HG03103 (cell line): ENCODE measurements around the gene CUL7.
"Not testable (repeated sequence)": the region's sequence is repeated elsewhere in the genome, so short reads cannot be mapped to it uniquely, and the experiment has no call there.

Experiments used
- ATAC-seq: cut with Tn5 transposase; IDR thresholded peaks from one replicate; pipeline ENCODE4 v1.9.1; 2021; ENCODE audit warnings: low read depth; ENCODE audit not compliant: unreplicated experiment

CUL7 gene

DNA sequence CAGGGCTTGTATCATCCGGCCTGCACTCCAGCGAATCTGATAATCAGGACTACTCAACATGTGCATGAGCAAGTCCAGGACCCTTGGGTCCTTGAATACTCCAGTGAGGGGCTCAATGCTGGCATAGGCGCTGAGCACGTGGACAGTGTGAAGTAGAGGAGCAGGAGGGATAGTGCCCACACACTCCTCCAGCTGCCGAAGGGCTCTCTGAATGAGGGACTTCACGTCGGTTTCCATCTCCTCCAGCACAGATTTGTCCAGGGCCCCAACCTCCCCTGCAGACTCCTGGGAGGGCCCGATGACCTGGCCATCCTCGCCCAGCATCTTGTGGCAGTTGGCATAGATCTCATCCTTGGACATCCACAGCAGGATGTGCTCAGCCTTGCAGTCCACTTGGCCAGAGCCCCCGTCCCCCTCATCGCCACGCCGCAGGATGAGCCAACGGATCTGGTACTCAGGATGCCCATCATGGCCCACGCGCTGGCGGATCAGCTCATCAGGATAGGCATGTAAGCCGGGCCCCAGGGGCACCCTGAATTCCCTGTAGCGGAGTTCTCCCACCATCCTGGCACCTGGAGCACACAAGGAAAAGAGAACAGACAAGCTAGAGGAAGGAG, 1.3 kb downstream of the CUL7 start:
- ATAC-seq, result no peak

- no peak for ATAC-seq
Measured at GRCh38 chr6:43050981-43051380, 2.7 kb downstream of the CUL7 start.

DNA sequence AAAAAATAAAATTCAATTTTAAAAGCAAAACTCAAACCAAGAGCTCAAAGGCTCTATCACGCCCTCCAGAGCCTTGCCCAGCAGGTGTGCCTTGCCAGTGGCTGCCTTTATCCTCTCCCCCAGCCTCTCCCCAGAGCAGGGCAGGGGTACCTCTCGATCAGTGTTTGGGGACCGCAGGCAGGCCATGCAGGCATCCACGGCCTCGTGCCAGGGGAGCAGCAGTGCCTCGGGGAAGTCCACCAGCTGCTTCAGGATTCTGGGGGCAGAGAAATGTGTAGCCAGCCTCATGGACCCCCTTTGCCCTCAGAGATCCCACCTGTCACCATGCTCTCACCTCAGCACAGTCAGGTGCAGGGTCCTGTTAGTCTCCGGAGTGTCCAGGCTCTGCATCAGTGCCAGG, 5.7 kb downstream of the CUL7 start:
- ATAC-seq, result no peak

DNA sequence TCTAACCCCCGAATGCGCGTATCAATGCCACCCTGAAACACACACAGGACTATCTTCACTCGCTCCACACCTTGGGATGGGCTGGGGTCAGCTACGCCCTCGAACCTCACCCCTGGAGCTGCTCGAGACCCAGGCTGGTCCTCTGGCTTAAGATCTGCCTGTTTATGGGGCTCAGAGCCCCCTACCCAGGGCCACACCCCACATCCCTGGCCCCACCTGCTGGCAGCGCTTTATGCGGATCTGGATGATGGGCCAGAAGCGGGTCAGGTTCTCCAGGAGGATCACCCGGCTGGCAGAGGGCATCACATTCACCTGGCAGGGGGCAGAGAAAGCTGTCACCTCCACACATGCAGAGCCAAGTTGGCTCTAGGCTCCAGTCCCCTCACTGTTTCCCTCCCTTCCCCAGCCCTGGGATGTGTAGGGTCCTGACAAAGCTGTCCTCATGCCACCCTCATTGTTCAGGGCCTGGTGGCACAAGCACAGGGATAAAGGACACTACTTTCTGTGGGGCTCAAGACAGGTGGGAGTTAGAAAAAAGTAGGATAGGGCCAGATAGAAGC, 8.2 kb downstream of the CUL7 start:
- ATAC-seq, result no peak

DNA sequence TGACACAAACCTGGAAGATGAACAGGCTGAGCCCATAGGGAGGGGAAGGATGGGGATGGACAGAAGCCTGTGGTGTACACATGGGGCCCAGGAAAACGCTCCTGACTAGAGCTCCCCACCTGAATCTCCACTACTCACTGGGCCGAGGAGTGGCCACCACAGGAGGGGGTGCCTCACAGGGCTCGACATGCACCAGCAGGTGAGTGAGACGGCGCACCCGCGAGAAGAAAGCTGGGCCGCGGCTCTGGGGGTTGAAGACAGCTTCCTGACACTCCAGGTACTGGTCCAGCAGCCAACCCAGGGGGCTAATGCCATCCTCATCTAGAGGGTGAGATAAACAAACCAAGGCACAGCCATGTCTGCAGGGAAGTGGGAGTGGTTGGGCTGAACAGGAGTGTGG, 10.3 kb downstream of the CUL7 start:
- ATAC-seq, result no peak

GRCh38 chr6:43041475-43041874, 12.2 kb downstream of the CUL7 start:
- not testable (repeated sequence) for ATAC-seq

DNA sequence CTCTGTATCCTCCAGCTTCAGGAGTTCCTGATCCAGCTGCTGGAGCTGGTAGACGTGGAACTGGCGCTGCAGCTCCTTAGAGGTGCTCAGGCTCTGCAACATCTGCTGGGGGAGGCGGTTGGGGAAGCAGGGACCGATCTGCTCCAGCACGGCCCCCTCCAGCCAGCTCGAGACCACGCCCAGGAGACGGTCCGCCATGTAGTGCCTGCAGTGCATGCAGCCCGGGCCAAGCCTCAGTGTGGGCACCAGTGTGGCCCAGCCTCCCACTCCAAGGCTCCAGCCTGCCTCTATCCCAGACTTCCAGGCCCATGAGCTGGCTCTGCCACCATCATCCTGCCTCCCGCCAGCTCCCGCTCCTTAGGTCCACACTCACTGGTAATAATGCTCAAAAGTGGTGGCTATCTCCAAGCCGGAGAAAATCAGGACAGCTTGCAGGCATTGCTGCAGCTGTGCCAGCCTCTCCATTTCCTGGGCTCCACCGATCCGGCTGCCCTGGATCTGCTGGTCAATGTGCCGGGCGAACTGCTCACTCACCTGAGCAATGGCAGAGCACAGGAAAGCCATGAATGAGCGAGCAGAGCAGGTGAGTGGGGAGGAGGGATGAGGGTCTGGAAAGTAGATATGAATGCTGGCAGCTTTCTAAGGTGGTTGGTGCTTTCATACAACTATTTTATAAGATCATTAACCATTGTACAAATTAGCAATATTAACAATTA, 13.0 kb downstream of the CUL7 start:
- ATAC-seq, result no peak

GRCh38 chr6:43038727-43039126, 14.9 kb downstream of the CUL7 start:
- no peak for ATAC-seq

GRCh38 chr6:43037706-43038105, 15.9 kb downstream of the CUL7 start:
- ATAC-seq, result no peak

DNA sequence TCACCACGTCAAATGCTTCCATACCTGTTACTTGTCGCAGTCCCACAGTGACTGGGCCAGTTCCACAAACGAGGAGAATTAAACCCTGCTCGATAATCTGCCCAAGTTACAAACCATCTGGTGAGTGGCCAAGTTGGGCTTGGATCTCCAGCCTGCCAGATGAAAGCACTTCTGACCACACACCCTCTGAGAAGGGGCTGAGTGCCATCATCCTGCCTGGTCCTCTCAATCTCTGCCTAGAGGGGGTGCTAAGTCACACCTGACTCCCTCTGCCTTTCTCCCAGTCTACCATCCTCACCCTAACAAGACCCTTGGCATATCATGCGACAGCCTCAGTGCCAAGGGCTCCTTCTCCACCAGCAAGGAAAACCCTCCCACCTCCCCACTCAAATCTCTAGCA, 16.5 kb downstream of the CUL7 start:
- ATAC-seq, result no peak

- ATAC-seq, result no peak
Measured at GRCh38 chr6:43036712-43037111, 16.9 kb downstream of the CUL7 start.

GRCh38 chr6:43035495-43036194, 18.0 kb downstream of the CUL7 start:
- ATAC-seq, result no peak

DNA sequence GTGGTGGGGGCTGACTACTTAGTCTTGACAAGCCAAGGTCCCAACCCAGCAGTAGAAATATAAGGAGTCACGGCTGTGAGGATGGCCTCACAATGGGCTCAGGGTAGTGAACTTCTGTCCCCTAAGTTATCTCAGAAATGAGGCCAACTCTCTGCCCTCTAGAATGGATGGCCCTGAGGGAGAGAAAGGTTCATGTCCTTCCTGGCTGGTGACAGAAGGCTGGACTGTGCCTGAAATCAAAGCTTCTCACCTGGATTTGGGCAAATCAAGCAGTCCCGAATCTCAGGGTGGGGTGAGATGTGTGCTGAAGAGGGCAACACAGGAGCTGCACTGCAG, 19.5 kb downstream of the CUL7 start:
- ATAC-seq, result no peak

GRCh38 chr6:43033496-43034189, 20.0 kb downstream of the CUL7 start:
- ATAC-seq, result no peak

- no peak for ATAC-seq
Measured at GRCh38 chr6:43032326-43032725, 21.3 kb downstream of the CUL7 start.

- ATAC-seq, result no peak
Measured at GRCh38 chr6:43029120-43029519, 24.5 kb downstream of the CUL7 start.

DNA sequence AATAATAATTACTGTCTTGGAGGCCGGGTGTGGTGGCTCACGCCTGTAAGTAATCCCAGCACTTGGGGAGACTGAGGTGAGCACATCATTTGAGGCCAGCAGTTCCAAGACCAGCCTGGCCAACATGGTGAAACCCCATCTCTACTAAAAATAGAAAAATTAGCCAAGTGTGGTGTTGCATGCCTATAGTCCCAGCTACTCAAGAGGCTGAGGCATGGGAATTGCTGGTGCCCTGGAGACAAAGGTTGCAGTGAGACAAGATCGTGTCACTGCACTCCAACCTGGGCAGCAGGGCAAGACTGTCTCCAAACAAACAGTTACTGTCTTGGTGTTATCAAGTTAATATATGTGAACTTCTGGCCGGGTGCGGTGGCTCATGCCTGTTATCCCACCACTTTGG, 27.3 kb downstream of the CUL7 start:
- ATAC-seq, result no peak

DNA sequence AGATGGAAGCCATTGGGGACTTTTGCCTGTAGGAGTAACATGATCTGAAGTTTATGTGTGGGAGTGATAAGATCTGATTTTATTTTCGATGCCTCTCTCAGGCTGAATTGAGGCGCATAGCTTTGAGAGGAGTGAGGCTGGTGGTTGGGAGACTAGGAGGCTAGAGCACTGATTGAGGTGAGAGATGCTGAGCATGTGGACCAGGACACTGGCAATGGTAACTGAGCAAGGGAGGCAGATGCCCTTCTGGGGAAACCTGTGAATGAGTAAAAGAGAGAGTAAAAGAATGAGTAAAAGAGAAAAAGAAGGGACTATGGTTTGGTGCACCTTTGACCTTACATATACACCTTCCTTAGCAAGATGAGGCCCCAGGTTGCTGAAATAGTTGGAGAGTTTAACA, 29.2 kb downstream of the CUL7 start:
- no peak for ATAC-seq

- ATAC-seq, result peak; percentile 74
Measured at GRCh38 chr6:43021270-43022047, 32.2 kb downstream of the CUL7 start, which contains the start of gene RRP36. TSS of gene RRP36 (plus strand) at chr6:43021623. CDS start at chr6:43021655, 32 bp downstream.

- ATAC-seq, result no peak
Measured at GRCh38 chr6:43020847-43021246, 32.8 kb downstream of the CUL7 start.
